Upper lobe of right lung (tissue), 1 donor: ENCODE data around the gene HMCN1. TPM values are rescaled to one million over a fixed set of nuclear protein-coding genes. Genes with fewer than 3 reads are reported as not detected.

Experiments used
- ATAC-seq: fragments of 200-7000 bp; cut with Tn5 transposase; one replicate; pipeline ENCODE4 v1.9.1; 2020; ENCODE audit warnings: mild to moderate bottlenecking, moderate library complexity
- DNase-seq: peaks from one replicate; pipeline ENCODE4 v3.0.0-alpha.2; 2020
- H3K27ac ChIP-seq: fragments of 200-600 bp; one replicate; pipeline ENCODE4 v1.8.0; 2022
- H3K27me3 ChIP-seq: fragments of 200-600 bp; one replicate; pipeline ENCODE4 v1.8.0; 2022; ENCODE audit warnings: mild to moderate bottlenecking
- H3K36me3 ChIP-seq: fragments of 200-600 bp; one replicate; pipeline ENCODE4 v1.8.0; 2022
- H3K4me1 ChIP-seq: fragments of 200-600 bp; one replicate; pipeline ENCODE4 v1.8.0; 2022
- H3K4me3 ChIP-seq: fragments of 200-600 bp; one replicate; pipeline ENCODE4 v1.8.0; 2022; ENCODE audit warnings: mild to moderate bottlenecking
- H3K9me3 ChIP-seq: fragments of 200-600 bp; one replicate; pipeline ENCODE4 v1.8.0; 2022
- intact Hi-C: fragments of 100-400 bp; cut with DNase I; formaldehyde crosslinking; loops from one replicate; pipeline ENCODE4 v1.11.0; 2022
- total RNA-seq: library from RNA; stranded (reverse); fragmentation: NEBNext Ultra II Directional; extraction: Animal tissue kit (Norgen Biotek cat#: 25700); gene quantifications from one replicate; pipeline ENCODE4 v1.2.1, GENCODE V29; 2021
- TF ChIP-seq, protein P1 (sequence below): fragments of 200-600 bp; IDR thresholded peaks from one replicate; pipeline ENCODE4 v1.8.0; 2022; ENCODE audit warnings: antibody characterized with exemption
- donor health status: DM: no; HTN: yes; CAD: no; lungs with severe emphysema.

The HMCN1 gene
- total RNA-seq, 1 donor from 2014 or later: 45.4 TPM

DNA sequence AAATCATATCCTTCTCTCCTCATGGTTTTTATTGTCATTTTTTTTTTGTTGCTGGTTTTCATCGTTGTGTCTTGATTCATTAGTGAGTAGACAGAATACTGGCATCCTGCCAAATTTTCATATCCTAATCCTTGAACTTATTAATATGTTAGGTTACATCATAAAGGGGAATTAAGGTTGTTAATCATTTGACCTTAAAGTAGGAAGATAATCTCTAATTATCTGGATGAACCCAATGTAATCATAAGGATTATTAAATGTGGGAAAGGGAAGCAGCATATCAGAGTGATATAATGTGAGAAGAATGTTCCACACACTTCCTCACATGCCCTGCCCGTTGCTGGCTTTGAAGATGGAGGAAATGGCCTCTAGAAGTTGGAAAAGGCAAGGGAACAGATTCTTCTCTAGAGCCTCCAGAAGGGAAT, 299.7 kb downstream of the HMCN1 start:
- no peaks in the 10 kb centered on the region for H3K9me3 ChIP-seq
- ATAC-seq (no peak), DNase-seq (no peak)
- no peaks in the 10 kb centered on the region for H3K36me3 ChIP-seq
- TF ChIP-seq, protein P1, sequence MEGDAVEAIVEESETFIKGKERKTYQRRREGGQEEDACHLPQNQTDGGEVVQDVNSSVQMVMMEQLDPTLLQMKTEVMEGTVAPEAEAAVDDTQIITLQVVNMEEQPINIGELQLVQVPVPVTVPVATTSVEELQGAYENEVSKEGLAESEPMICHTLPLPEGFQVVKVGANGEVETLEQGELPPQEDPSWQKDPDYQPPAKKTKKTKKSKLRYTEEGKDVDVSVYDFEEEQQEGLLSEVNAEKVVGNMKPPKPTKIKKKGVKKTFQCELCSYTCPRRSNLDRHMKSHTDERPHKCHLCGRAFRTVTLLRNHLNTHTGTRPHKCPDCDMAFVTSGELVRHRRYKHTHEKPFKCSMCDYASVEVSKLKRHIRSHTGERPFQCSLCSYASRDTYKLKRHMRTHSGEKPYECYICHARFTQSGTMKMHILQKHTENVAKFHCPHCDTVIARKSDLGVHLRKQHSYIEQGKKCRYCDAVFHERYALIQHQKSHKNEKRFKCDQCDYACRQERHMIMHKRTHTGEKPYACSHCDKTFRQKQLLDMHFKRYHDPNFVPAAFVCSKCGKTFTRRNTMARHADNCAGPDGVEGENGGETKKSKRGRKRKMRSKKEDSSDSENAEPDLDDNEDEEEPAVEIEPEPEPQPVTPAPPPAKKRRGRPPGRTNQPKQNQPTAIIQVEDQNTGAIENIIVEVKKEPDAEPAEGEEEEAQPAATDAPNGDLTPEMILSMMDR: no peak
- intact Hi-C loops: no loop called here
- H3K4me1 ChIP-seq: peaks cover 6% of the 10 kb centered on the region
- H3K27ac ChIP-seq: no peak overlapping the region
- no peak overlapping the region for H3K4me3 ChIP-seq
- H3K27me3 ChIP-seq: no peaks in the 10 kb centered on the region

DNA sequence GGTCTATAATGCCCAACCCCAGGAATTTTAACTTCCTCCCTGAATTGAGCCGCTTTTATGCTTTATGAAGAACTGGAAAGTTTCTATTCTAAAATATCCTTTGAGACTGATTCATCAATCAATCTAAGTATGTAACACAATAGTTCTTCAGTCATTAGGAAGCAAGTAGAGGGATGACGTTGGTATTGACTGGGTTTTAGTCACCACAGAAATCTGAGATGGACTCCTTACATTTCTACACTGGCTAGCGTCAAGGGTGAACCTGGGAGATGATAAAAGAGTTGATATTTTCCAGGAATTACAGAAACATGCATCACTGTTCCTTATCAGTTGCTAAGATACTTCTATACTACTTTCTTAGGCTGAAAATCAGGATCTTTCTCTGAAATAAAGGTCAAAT, 308.0 kb downstream of the HMCN1 start:
- H3K9me3 ChIP-seq: no peaks in the 10 kb centered on the region
- intact Hi-C loops: no loop called here
- DNase-seq: no peak
- no peak for ATAC-seq
- TF ChIP-seq, protein P1: no peak
- H3K27ac ChIP-seq: no peak overlapping the region
- no peaks in the 10 kb centered on the region for H3K27me3 ChIP-seq
- no peak overlapping the region for H3K4me3 ChIP-seq
- no peaks in the 10 kb centered on the region for H3K4me1 ChIP-seq
- no peaks in the 10 kb centered on the region for H3K36me3 ChIP-seq

DNA sequence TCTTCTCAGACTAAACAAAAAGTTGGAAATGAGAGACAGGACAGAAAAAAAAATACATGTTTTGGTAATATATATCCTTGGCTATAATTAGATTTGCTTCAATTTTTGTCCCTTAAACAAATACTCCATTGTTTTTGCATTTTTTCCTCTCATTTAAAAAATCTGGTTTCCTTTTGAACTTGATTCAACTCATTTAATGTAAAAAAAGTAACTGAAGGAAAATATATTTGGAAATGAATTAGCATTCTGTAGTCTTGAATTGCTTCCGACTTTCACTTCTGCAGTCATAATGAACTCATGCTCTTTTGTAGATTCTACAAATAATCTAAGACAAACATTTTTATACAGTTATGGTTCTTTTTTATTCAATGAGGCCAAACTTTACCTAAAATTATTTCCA, 309.1 kb downstream of the HMCN1 start:
- H3K27ac ChIP-seq: no peak overlapping the region
- TF ChIP-seq, protein P1: no peak
- H3K27me3 ChIP-seq: no peaks in the 10 kb centered on the region
- no peak for DNase-seq
- no peaks in the 10 kb centered on the region for H3K9me3 ChIP-seq
- H3K4me1 ChIP-seq: no peaks in the 10 kb centered on the region
- intact Hi-C loops: no loop called here
- H3K4me3 ChIP-seq: no peak overlapping the region
- H3K36me3 ChIP-seq: no peaks in the 10 kb centered on the region
- ATAC-seq: no peak

DNA sequence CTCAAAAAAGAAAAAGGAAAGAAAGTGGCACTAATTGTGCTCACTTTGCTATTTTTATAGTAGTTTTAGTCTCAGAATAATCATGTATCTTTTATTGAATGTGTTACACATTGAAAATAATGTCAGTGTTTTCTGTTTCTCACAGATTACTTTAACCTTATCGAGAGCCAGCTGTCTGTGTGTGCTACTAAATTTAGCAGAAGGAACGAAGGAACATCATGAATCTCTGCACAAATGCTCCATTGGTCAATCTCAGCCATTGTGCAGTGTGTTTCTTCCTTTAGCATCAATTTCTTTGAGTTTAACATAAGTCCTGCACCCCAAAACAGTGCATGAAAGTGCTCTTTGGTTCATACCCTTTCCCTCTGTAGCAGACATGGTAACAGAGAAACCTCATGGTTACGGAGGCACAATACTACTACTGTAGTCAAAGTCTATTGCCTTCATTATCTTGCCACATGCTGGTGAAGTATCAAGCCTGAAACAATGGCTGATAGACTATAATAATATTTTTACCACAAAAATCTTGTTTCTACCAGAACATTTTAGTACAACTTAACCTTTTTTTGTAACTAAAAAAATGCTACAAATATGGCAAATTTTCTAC, 310.0 kb downstream of the HMCN1 start:
- TF ChIP-seq, protein P1: no peak
- no peaks in the 10 kb centered on the region for H3K36me3 ChIP-seq
- H3K27me3 ChIP-seq: no peaks in the 10 kb centered on the region
- ATAC-seq (no peak), DNase-seq (no peak)
- no peaks in the 10 kb centered on the region for H3K9me3 ChIP-seq
- H3K4me1 ChIP-seq: no peaks in the 10 kb centered on the region
- no peak overlapping the region for H3K4me3 ChIP-seq
- no peak overlapping the region for H3K27ac ChIP-seq
- intact Hi-C loops: no loop called here

DNA sequence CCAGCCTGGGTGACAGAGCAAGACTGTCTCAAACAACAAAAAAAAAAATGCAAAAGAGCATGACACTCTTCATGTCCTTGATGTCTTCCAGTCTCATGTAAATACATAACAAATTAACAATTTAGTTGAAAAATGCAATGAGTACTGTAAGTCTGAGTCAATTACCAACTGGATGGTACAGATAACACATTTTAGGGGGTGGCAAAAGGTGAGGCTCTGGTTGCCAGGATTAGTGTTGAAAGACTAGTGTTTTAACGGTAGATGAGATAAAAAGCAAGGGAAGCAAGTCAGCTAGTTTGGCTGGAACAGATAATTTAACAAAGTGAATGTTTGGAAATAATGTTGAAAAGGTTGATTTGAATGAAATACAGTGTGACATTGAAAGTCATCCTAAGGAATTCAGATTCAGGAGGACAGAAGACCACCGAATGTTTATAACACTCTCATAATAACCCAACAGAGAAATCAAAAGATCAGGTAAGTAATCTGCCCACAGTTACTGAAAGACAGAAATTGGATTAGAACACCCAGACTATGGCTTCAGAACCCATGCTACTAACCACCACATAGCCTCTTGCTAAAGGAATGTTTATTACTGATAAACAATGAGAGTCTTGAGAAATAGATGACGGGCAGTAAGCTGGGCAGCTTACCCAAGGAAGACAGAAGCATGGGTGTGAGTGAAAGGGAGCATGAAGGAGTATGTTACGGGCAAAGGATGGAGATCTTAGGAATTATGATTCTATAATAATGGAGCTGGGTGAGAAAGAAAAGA, 312.4 kb downstream of the HMCN1 start:
- Histone ChIP-seq H3K9me3 (no peaks in the 10 kb centered on the region), H3K27me3 (no peaks in the 10 kb centered on the region), H3K36me3 (no peaks in the 10 kb centered on the region), H3K4me3 (no peak overlapping the region), H3K4me1 (no peaks in the 10 kb centered on the region), H3K27ac (no peak overlapping the region)
- ATAC-seq (no peak), DNase-seq (no peak)
- intact Hi-C loops: no loop called here
- TF ChIP-seq, protein P1: no peak
